ENCODE measurements around the gene CTIF.

The CTIF gene

GRCh38 chr18:48771641-48772375 lies 233.0 kb downstream of the CTIF start:
- H3K9ac ChIP-seq (ENCODE audit: low read depth, low read length), result no peak overlapping the region
- 0 out of 2 replicates have a peak, but pooled peaks cover 2% of the 10 kb centered on the region for H3K4me1 ChIP-seq (ENCODE audit: control insufficient read depth, insufficient read depth, low read length)
- H3K9me3 ChIP-seq (ENCODE audit: control insufficient read depth, insufficient read depth, low read length), result no peaks in the 10 kb centered on the region
- no peak overlapping the region for H3K27ac ChIP-seq (ENCODE audit: low read depth, low read length)
- no peaks in the 10 kb centered on the region for H3K27me3 ChIP-seq (ENCODE audit: control insufficient read depth, insufficient read depth, low read length)
- no peak overlapping the region for H3K4me3 ChIP-seq (ENCODE audit: low read depth, low read length)
- no peaks in the 10 kb centered on the region; the same call in 1 of the 2 replicates for H3K36me3 ChIP-seq (ENCODE audit: control insufficient read depth, insufficient read depth, low read length)

- Histone ChIP-seq H3K36me3 (ENCODE audit: control insufficient read depth, insufficient read depth, low read length) (no peaks in the 10 kb centered on the region), H3K9ac (ENCODE audit: low read depth, low read length) (no peak overlapping the region), H3K4me1 (ENCODE audit: control insufficient read depth, insufficient read depth, low read length) (0 out of 2 replicates have a peak, but pooled peaks cover 2% of the 10 kb centered on the region), H3K9me3 (ENCODE audit: control insufficient read depth, insufficient read depth, low read length) (no peaks in the 10 kb centered on the region), H3K4me3 (ENCODE audit: low read depth, low read length) (no peak overlapping the region), H3K27me3 (ENCODE audit: control insufficient read depth, insufficient read depth, low read length) (no peaks in the 10 kb centered on the region), H3K27ac (ENCODE audit: low read depth, low read length) (no peak overlapping the region)
Measured at GRCh38 chr18:48772457-48772856, 233.6 kb downstream of the CTIF start.

- H3K4me1 ChIP-seq (ENCODE audit: control insufficient read depth, insufficient read depth, low read length), result 0 out of 2 replicates have a peak, but pooled peaks cover 2% of the 10 kb centered on the region
- H3K4me3 ChIP-seq (ENCODE audit: low read depth, low read length), result no peak overlapping the region
- no peak overlapping the region for H3K27ac ChIP-seq (ENCODE audit: low read depth, low read length)
- no peaks in the 10 kb centered on the region for H3K36me3 ChIP-seq (ENCODE audit: control insufficient read depth, insufficient read depth, low read length)
- H3K9me3 ChIP-seq (ENCODE audit: control insufficient read depth, insufficient read depth, low read length), result no peaks in the 10 kb centered on the region
- H3K9ac ChIP-seq (ENCODE audit: low read depth, low read length), result no peak overlapping the region
- H3K27me3 ChIP-seq (ENCODE audit: control insufficient read depth, insufficient read depth, low read length), result no peaks in the 10 kb centered on the region
Measured at GRCh38 chr18:48773821-48774220, 235.0 kb downstream of the CTIF start.

- Histone ChIP-seq H3K9ac (ENCODE audit: low read depth, low read length) (no peak overlapping the region), H3K4me1 (ENCODE audit: control insufficient read depth, insufficient read depth, low read length) (0 out of 2 replicates have a peak, but pooled peaks cover 2% of the 10 kb centered on the region)
Measured at GRCh38 chr18:48774941-48775340, 236.1 kb downstream of the CTIF start.

GRCh38 chr18:48775372-48776155 lies 236.7 kb downstream of the CTIF start:
- Histone ChIP-seq H3K27ac (ENCODE audit: low read depth, low read length) (no peak overlapping the region), H3K36me3 (ENCODE audit: control insufficient read depth, insufficient read depth, low read length) (no peaks in the 10 kb centered on the region), H3K4me3 (ENCODE audit: low read depth, low read length) (no peak overlapping the region), H3K9me3 (ENCODE audit: control insufficient read depth, insufficient read depth, low read length) (no peaks in the 10 kb centered on the region), H3K9ac (ENCODE audit: low read depth, low read length) (no peak overlapping the region), H3K27me3 (ENCODE audit: control insufficient read depth, insufficient read depth, low read length) (no peaks in the 10 kb centered on the region), H3K4me1 (ENCODE audit: control insufficient read depth, insufficient read depth, low read length) (0 out of 2 replicates have a peak, but pooled peaks cover 2% of the 10 kb centered on the region)

More at GRCh38 chr18:48774941-48775340, 236.1 kb downstream of the CTIF start:
- Histone ChIP-seq H3K27me3 (ENCODE audit: control insufficient read depth, insufficient read depth, low read length) (no peaks in the 10 kb centered on the region), H3K4me3 (ENCODE audit: low read depth, low read length) (no peak overlapping the region), H3K9me3 (ENCODE audit: control insufficient read depth, insufficient read depth, low read length) (no peaks in the 10 kb centered on the region), H3K27ac (ENCODE audit: low read depth, low read length) (no peak overlapping the region), H3K36me3 (ENCODE audit: control insufficient read depth, insufficient read depth, low read length) (no peaks in the 10 kb centered on the region)

- H3K27ac ChIP-seq (ENCODE audit: low read depth, low read length), result no peak overlapping the region
- H3K9me3 ChIP-seq (ENCODE audit: control insufficient read depth, insufficient read depth, low read length), result no peaks in the 10 kb centered on the region
- H3K36me3 ChIP-seq (ENCODE audit: control insufficient read depth, insufficient read depth, low read length), result no peaks in the 10 kb centered on the region
- no peaks in the 10 kb centered on the region for H3K27me3 ChIP-seq (ENCODE audit: control insufficient read depth, insufficient read depth, low read length)
- H3K4me1 ChIP-seq (ENCODE audit: control insufficient read depth, insufficient read depth, low read length), result 0 out of 2 replicates have a peak, but pooled peaks cover 2% of the 10 kb centered on the region
- H3K9ac ChIP-seq (ENCODE audit: low read depth, low read length), result no peak overlapping the region
- no peak overlapping the region for H3K4me3 ChIP-seq (ENCODE audit: low read depth, low read length)
Measured at GRCh38 chr18:48776156-48776555, 237.3 kb downstream of the CTIF start.

- peak overlapping the region; percentile 8 for H3K27ac ChIP-seq (ENCODE audit: low read depth, low read length)
- no peaks in the 10 kb centered on the region for H3K27me3 ChIP-seq (ENCODE audit: control insufficient read depth, insufficient read depth, low read length)
- 0 out of 2 replicates have a peak, but pooled peaks cover 2% of the 10 kb centered on the region for H3K4me1 ChIP-seq (ENCODE audit: control insufficient read depth, insufficient read depth, low read length)
- H3K4me3 ChIP-seq (ENCODE audit: low read depth, low read length), result no peak overlapping the region
- H3K36me3 ChIP-seq (ENCODE audit: control insufficient read depth, insufficient read depth, low read length), result no peaks in the 10 kb centered on the region
- no peaks in the 10 kb centered on the region for H3K9me3 ChIP-seq (ENCODE audit: control insufficient read depth, insufficient read depth, low read length)
- H3K9ac ChIP-seq (ENCODE audit: low read depth, low read length), result no peak overlapping the region
Measured at GRCh38 chr18:48776641-48777025, 237.8 kb downstream of the CTIF start.

GRCh38 chr18:48777026-48777743 lies 238.4 kb downstream of the CTIF start:
- no peak overlapping the region for H3K27ac ChIP-seq (ENCODE audit: low read depth, low read length)

GRCh38 chr18:48777744-48778116 lies 238.9 kb downstream of the CTIF start:
- H3K36me3 ChIP-seq (ENCODE audit: control insufficient read depth, insufficient read depth, low read length), result no peaks in the 10 kb centered on the region

More at GRCh38 chr18:48777026-48777743, 238.4 kb downstream of the CTIF start:
- Histone ChIP-seq H3K9ac (ENCODE audit: low read depth, low read length) (no peak overlapping the region), H3K27me3 (ENCODE audit: control insufficient read depth, insufficient read depth, low read length) (no peaks in the 10 kb centered on the region), H3K36me3 (ENCODE audit: control insufficient read depth, insufficient read depth, low read length) (no peaks in the 10 kb centered on the region), H3K4me1 (ENCODE audit: control insufficient read depth, insufficient read depth, low read length) (0 out of 2 replicates have a peak, but pooled peaks cover 2% of the 10 kb centered on the region), H3K4me3 (ENCODE audit: low read depth, low read length) (no peak overlapping the region), H3K9me3 (ENCODE audit: control insufficient read depth, insufficient read depth, low read length) (no peaks in the 10 kb centered on the region)

GRCh38 chr18:48778344-48779011 lies 239.6 kb downstream of the CTIF start:
- H3K27me3 ChIP-seq (ENCODE audit: control insufficient read depth, insufficient read depth, low read length), result no peaks in the 10 kb centered on the region
- H3K4me1 ChIP-seq (ENCODE audit: control insufficient read depth, insufficient read depth, low read length), result 0 out of 2 replicates have a peak, but pooled peaks cover 2% of the 10 kb centered on the region
- H3K9ac ChIP-seq (ENCODE audit: low read depth, low read length), result no peak overlapping the region
- no peaks in the 10 kb centered on the region for H3K36me3 ChIP-seq (ENCODE audit: control insufficient read depth, insufficient read depth, low read length)
- H3K9me3 ChIP-seq (ENCODE audit: control insufficient read depth, insufficient read depth, low read length), result no peaks in the 10 kb centered on the region
- no peak overlapping the region for H3K27ac ChIP-seq (ENCODE audit: low read depth, low read length)
- no peak overlapping the region for H3K4me3 ChIP-seq (ENCODE audit: low read depth, low read length)

More at GRCh38 chr18:48777744-48778116, 238.9 kb downstream of the CTIF start:
- no peak overlapping the region for H3K9ac ChIP-seq (ENCODE audit: low read depth, low read length)
- no peak overlapping the region for H3K27ac ChIP-seq (ENCODE audit: low read depth, low read length)
- H3K9me3 ChIP-seq (ENCODE audit: control insufficient read depth, insufficient read depth, low read length), result no peaks in the 10 kb centered on the region
- no peaks in the 10 kb centered on the region for H3K27me3 ChIP-seq (ENCODE audit: control insufficient read depth, insufficient read depth, low read length)
- H3K4me3 ChIP-seq (ENCODE audit: low read depth, low read length), result no peak overlapping the region
- 0 out of 2 replicates have a peak, but pooled peaks cover 2% of the 10 kb centered on the region for H3K4me1 ChIP-seq (ENCODE audit: control insufficient read depth, insufficient read depth, low read length)
